GM19438 (cell line): ENCODE results near the gene ME3.

ENCODE experiments used
- ATAC-seq: cut with Tn5 transposase; IDR thresholded peaks from one replicate; pipeline ENCODE4 v1.9.1; 2021; ENCODE audit warnings: low read depth; ENCODE audit not compliant: unreplicated experiment

ME3 gene

DNA sequence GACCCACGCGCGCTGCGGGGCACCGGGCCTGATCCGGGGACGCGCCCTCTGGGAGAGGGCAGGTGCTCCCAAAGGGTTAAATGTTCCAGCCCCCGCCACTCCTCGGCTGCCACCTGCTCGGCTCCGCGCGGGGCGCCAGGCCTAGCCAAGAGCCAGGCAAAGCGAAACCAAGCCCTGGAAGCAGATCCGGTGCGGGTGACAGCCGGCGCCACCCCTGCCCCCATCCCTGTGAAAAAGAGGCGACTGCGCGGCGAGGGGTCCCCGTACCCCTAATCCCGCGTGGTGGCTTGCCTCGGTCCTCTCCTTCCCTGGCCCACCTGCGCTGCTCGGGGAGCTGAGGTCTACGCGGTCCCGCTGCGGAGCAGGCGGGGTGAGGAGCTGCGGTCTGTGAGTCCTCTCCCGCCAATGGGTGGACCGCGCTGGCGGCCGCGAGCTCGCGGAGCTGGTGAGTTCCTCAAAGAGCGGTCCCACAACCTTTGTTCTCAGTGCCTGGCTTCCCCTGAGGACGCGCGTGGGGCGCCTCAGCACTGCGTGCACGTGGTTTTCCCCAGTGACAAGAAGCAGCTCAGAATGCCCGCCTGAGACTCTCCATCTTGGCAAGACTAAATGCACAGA is at the start of gene ME3:
Gene ME3, minus strand, starts transcription at position 610 of the 615 bp plus-strand sequence.
- ATAC-seq = no peak

DNA sequence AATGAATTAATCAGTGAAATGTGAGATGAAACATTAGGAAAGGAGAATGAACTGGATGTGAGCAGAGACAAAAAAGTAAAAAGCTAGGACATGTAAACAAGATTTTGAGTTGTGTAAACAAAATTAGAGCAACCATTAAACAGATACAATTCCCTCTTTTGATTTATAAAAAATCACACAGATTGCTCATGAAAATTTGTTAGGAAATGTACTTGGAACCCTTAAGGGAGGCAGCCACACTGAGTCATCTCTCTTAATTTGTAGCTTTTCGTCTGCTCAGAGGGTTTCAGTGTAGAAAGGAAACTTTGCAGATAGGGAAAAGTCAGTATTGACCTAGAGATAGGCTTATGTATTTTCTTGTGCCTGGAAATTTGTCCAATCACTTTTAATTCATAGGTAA is 49.6 kb upstream of the ME3 start:
- no peak for ATAC-seq

DNA sequence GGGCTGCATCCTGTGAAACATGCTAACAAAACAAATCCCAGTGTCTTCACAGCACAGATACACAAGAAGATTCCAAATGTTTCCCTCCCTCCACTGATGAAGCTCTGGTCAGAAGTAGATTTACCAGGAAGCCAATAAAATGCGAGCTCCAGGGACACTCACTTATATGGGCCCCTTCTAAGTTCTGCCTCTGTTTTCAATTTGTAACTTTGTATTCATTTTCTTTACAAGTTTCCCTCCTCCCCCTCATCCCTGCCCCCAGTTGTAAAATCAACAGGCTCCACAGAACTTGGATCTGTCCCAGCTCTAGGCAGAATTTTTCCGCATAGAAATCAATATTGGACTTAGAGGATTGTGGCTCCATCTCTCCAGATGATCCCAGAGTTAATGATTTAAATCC is 48.1 kb upstream of the ME3 start:
- no peak for ATAC-seq

DNA sequence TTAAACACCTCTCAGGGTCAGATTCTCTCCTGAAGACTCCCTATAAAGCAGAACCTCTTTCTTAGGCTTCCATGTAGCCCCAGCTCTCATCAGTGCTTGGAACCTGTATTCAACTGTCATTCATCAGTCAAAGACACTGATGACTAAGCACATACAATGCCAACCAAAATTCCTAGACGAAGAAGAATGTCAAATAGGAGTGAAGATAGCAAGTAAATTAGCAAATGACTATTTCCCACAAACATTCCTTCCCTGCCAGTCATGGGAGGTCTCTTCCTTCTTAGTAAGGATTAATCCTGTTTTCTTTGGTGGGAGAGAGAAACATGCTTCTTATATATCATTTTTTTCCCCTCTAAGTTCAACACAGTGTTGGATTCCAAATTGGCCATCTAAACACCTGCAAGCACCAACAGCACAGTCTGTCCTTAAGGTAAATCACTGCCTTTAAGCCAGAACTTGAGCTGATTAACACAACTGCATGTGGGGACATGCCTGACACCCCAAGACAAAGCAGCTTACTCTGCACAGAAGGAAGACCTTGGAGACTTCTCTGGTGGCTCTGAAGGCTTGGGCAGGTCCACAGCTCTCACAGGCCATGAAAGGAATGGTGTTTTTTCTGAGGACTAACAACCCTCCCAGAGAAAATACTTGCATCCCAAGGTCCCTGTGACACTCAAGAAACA is 47.5 kb upstream of the ME3 start:
- ATAC-seq = no peak

DNA sequence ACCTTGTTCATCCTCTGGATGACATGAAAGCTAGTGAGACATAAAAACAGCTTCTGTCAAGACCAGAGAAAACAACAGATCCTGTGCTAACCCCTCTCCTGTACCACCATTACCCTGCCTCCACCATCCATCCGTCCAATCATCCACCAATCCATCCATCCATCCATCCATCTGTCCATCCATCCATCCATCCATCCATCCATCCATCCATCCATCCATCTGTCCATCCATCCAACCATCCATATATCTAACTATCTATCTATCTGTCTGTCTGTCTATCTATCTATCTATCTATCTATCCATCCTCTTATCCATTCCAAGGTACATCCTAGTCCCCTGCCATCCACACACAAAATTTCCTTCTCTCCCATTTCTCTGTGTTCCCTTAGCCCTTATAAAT is 46.6 kb upstream of the ME3 start:
- no peak for ATAC-seq

DNA sequence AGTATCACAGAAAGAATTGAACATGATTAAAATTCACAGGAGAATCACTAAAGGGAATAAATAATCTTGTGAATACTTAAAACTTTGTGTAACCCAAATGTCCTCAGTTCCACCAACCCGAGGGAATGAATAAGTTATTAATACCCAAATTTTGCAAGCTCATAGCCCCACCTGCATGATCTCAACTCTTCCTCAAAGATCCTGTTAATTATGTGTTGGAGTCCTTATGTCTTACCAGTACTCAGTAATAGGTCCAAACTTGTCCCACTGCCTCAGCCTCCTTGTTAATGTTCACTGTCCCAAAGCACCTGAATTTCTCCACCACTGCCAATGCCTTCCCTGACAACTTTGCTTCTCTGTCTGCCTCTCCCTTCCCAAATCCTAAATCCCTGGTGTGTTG is 46.1 kb upstream of the ME3 start:
- no peak for ATAC-seq

DNA sequence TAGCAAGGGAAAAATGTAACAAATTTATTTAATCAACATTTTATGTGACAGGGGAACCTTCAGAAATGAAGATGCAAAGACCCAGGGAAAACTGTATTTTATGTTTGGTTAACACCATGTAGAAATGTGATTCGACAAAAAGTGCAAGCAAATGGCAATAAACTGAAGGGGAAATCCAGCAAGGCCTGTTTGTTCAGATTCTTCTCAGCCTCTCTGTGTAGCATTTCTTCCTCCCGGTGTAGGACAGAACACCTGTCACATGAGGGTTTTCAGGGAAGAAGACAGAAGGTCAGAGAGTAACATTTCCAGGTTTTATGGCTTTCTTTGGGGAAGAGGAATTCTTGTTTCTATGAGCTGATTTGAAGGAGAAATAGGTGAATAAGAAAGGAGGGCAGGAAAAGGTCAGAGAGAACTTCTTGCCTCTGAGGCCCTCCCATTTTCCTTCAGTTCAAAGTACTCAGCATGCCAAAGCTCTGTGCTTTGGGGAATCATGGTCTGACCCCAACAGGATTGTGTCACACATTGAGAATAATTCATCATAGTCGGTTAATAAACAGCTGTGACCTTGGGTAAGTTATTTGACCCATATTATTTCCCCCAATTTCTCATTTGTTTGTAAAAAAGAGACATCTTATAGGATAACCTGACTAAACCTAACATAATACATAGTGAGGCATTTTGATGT is 45.5 kb upstream of the ME3 start:
- ATAC-seq = no peak

DNA sequence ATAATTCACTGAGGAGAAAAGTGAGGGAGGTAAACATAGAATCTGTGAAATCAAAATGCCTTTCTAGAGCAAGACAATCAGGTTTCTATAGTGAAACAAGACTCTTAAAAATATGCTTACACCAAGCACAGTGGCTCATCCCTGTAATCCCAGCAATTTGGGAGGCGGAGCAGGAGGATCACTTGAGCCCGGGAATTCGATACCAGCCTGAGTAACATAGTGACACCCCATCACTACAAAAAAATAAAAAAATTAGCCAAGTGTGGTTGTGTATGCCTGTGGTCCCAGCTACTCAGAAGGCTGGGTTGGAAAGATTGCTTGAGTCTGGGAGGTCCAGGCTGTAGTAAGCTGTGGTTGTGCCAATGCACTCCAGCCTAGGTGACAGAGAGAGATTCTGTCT is 43.2 kb upstream of the ME3 start:
- ATAC-seq = no peak

DNA sequence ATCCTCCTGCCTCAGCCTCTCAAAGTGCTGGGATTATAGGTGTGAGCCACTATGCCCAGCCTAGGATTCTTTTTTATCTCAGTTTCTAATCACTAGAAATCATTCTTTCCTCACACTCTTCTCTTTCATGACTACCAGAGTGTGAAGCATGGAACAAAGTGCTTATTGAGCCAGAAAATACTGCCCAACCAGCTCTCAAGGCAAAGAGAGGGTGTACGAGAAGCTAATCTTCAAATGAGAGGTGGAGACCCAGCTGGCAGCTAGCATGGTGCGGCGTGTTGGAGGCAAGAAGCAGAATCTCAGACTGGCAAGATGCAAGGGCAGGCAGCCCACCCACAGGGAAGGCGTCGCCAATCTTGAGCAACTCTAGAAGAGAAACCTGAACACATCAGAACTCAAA is 41.1 kb upstream of the ME3 start:
- no peak for ATAC-seq

DNA sequence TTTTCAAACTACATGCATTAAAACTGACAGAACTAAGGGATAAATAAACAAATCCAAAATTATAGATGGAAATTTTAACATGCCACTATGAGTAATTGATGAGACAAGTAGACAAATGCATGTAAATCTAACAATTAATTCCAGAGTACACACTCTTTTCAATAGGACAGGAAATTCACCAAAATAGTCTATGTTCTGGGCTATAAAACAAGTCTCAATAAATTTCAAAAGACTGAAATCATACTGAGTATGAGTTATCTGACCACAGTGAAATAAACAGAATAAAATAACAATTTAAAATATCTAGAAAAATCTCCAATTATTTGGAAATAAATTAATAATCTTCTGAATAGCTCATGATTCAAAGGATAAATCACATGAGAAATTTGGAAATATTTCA is 38.5 kb upstream of the ME3 start:
- no peak for ATAC-seq

DNA sequence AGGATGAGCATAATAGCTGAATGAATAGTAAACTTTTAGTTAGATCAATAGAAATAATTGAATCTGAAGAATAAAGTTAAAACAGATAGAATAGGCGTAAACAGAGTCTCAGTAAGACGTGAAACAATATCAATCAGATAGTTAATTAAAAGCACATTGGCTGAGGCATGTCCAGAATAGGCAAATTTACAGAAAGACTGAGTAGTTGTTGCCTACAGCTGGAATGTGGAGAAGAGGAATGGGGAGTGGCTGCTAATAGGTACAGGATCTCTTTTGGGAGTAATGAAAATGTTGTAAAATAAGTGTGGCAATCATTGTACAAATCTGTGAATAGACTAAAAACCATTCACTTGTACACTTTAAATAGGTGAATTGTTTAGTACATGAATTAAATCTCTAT is 36.3 kb upstream of the ME3 start:
- no peak for ATAC-seq

DNA sequence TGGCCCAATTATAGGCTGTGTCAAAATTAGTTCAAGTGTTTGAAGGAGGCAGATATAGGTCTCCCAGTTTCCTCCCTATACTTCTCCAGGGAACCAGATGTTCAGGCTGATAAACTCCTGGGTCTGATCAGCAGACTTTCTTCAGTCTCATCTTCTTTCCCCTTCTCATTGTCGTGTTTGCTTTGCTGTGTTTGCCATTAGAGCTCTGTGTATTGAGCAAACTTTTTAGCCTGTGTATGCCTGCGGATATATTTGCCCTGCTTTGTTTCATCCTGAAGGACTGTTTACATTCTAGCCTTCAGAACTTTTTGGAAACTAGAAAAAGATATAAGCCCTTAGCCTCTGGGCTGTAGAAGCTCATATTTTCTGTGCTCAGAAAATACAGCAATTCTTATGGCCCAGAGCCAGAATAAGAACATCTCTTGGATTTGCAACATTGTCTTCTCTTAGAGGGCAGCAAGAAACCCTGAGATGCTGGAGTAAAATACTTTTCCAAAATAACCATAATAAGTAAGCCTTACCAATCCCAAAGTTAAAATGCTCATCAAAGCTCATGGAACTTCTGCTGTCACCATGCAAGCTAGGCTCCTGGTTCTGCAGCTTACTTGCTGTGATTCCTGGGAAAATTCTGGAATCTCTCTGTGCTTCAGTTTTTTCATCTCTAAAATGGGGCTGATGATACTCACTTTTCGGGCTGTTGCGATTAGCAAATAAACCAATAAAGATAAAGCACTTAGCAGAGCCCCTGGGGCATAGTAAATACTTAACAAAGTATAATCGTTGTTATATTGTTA is 34.1 kb upstream of the ME3 start:
- no peak for ATAC-seq

DNA sequence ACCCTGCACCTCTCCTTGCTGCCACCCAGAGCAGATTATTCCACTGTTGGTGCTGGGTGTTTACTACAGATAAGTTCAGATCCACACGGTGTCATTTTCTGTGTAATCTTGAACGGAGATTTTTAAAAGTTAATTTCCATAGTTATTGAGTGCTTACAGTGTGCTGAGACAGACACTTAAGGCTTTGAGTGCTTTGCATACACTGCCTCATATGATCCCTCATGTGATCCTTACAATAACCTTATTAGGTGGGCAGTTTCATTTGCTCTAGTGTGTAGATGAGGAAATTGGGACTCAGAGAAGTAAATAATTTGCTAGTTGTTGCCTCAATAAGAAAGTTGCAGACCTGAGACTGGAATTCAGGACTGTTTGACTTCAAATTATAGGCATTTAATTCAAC is 32.3 kb upstream of the ME3 start:
- ATAC-seq = no peak

DNA sequence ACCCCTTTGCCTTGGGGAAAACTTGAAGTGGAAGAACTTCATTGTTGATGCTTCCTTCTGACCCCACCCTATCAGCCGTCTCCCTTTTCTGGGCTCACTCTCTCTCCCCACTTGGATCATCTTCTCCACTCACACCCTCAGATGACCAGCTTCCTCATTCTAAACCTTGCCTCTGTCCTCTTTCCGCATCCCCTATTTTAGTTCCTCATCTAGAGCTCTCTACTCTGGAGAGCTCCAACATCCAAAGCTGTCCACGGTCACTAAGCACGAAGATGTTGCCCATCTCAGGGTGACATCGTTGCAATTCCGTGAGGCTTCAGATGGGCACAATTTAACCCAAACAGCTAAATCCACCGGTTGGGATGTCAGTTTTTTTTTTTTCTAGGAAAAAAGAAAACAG is 31.6 kb upstream of the ME3 start:
- no peak for ATAC-seq

DNA sequence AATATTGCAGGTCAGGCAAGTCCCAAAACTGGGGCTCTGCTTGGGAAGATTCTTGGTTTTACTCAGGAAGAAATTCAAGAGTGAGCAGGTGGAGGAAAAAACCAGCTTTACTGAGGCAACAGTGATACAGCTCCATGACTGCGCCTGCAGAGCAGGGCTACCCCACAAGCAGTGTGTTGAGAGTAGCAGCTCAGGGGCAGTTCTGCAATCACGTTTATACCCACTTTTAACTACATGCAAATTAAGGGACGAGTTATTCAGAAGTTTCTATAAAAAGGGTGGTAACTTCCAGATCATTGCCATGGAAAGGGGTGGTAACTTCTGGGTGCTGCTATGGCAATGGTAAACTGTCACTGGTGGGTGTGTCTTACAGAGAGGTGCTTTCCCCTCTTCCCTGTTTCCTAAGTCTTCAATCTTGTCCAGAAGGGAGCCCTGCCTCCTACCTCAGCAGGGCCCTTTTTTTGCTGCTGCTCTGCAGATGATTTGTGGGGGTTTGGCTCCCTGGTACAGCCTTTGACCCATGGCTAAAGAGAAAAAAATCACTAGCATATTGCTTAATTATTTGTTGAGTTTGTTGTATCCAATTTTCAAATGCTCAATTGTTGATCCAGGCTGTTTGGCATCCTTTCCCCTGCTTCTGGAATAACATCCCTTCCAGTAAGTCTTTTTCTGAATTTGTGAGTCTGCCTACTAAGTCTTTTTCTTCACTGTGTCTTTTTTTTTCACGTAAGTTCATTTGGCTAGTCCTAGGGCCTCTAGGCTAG is 30.0 kb upstream of the ME3 start:
- no peak for ATAC-seq

DNA sequence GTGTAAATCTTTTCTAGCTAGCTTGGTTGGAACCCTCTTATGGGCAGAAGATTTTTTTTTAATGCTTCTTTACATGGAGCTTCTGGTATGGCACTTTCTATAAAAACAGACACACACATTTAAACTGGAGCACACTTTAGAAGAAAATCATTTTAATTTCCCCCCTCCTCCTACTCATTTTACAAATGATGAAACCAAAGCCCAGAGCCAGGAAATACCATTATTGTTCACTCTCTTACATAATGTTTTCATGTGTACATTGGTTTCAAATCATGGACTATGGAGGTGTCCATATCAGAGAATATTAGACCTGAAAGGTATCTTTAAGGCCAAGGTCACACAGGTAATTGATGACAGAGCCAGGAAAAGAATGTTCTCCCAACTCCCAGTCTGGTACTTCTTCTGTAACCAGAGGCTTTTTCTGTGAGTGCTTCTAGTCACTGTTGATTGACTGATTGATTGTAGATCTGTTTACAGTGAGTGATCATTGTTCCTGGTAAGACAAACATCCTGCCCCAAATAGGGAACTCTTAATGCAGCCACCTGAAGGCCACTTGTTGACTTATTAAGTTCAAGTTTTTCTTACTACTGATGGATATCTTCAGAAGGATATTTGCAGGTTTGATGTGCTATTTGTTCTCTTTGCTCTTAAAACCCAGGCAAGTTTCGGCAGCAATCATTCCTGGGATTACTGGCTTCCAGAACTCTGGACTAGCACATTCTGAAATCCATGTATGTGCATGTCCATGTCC is 26.8 kb upstream of the ME3 start:
- no peak for ATAC-seq

DNA sequence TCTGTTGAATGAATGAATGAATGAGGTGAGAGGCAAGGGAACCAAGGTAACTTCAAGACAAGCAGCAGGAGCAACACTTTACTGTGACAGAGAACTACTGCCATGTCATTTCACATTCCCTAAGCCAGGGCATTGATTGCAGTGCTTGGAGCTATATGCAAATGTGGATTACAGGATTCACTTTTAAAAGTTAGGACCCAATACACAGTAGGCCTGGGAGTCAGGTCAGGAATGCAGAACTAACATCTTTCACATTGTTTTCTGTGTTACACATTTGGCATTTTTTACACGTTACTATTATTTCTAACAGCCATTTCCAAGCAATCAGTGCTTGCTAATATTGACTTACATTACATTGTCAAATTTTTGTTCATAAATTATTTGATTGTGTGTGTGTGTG is 26.2 kb upstream of the ME3 start:
- ATAC-seq = no peak

DNA sequence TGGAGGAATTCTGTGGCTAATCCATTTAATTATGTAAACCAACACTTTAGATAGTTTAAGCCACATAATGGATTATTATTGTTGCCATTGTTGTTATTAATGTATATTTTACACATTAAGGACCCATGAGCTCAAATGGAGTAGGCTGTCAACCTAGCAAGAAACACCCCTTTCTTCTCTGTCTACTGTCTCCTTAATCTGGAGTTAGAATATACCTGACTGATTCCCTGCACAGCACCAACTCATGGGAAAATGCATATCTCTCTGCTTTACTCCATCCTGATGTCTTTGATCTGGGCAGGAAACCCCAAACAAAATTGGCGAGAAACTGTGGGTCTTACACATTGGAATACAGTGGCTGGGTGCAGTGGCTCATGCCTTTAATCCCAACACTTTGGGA is 24.0 kb upstream of the ME3 start:
- ATAC-seq = no peak

DNA sequence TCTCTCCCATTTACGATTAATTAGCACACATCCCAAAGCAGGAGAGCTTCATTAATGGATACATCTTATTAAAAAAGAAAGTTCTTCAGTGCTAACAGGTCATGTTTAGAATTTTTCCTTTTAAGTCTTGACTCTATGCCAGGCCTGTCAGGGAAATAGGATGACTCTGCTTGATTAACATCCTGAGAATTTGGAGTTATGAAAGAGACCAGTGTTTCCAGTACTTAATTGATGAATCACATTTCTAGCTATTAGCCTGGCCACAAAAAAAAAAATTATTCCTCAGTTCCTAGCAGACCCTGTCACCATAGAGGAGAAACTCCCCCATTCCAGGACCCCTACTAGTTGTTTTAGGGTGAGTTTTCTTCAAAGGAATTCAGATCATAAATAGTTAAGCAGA is 23.6 kb upstream of the ME3 start:
- no peak for ATAC-seq

DNA sequence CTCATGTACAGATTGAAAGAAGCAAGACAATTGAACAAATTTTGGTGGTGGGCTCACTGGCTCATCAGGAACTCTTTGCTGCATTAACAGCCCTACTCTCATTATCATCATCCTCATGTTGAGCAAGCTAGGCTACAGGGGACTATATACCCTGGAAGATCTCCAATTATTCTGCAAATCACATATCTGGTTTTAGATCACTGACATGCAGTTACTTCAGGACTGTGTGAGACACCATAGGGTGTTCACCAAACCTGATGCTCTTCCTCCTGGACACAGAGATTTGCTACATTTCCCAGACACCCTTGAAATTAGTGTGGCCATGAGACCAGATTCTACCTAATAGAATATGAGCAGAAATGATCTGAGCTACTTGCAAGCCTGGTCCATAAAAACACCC is 23.0 kb upstream of the ME3 start:
- no peak for ATAC-seq
